Measurements from ENCODE around the gene WDR62. TPM values are rescaled to one million over a fixed set of nuclear protein-coding genes. Genes with fewer than 3 reads are reported as not detected.

Gene WDR62
- total RNA-seq, 2 experiments from 2014 or later, result 44.5 to 60.2 TPM

- no peaks in the 10 kb centered on the region for H3K4me1 ChIP-seq (ENCODE audit: insufficient read depth, low read length, poor library complexity, severe bottlenecking)
- H3K4me2 ChIP-seq (ENCODE audit: low read length), result no peak overlapping the region
- no peak overlapping the region for H3K27ac ChIP-seq (ENCODE audit: low read depth, low read length, poor library complexity, severe bottlenecking)
- no peak overlapping the region for H3K4me3 ChIP-seq (ENCODE audit: low read depth, low read length, poor library complexity, severe bottlenecking)
- intact Hi-C loops (cut with micrococcal nuclease; ENCODE audit: unreplicated experiment), result no loop called here
- no peak for DNase-seq (ENCODE audit: low spot score)
- CTCF ChIA-PET (ENCODE audit: unreplicated experiment), result no interaction called here
- no peaks in the 10 kb centered on the region for H4K20me1 ChIP-seq (ENCODE audit: insufficient read depth, low read length)
- no peaks in the 10 kb centered on the region for H3K79me2 ChIP-seq (ENCODE audit: insufficient read depth, low read depth, low read length)
- no peaks in the 10 kb centered on the region for H3K9me2 ChIP-seq (ENCODE audit: insufficient read depth, low read length)
- POLR2A ChIA-PET, result interaction anchor here (0.7 kb wide), 1 partner anchor 368 kb away, joined by 3 read pairs; no protein-coding TSS in a partner anchor
- H3K9me3 ChIP-seq (ENCODE audit: low read length), result no peaks in the 10 kb centered on the region
- no peak overlapping the region for H2AFZ ChIP-seq (ENCODE audit: low read length)
- TF ChIP-seq CTCF (conservative IDR thresholded peaks at IDR 0.05; ENCODE audit: low read length), result no peak
- TF ChIP-seq EZH2phosphoT487 (IDR thresholded peaks at IDR 0.05; ENCODE audit: borderline replicate concordance, low read depth, low read length), result no peak
- BruUV-seq (replicated peaks), result no TSS peak
- H3K36me3 ChIP-seq (ENCODE audit: insufficient read depth, low read length), result 0 out of 2 replicates have a peak, but pooled peaks cover 5% of the 10 kb centered on the region
These were observed 24.2 kb upstream of the WDR62 start for GRCh38 chr19:36030264-36031148.

- no TSS peak for BruUV-seq (replicated peaks)
- Histone ChIP-seq H3K4me3 (ENCODE audit: low read depth, low read length, poor library complexity, severe bottlenecking) (no peak overlapping the region), H3K4me2 (ENCODE audit: low read length) (no peak overlapping the region), H3K9me3 (ENCODE audit: low read length) (no peaks in the 10 kb centered on the region), H3K9me2 (ENCODE audit: insufficient read depth, low read length) (no peaks in the 10 kb centered on the region), H3K27ac (ENCODE audit: low read depth, low read length, poor library complexity, severe bottlenecking) (no peak overlapping the region), H3K79me2 (ENCODE audit: insufficient read depth, low read depth, low read length) (no peaks in the 10 kb centered on the region), H4K20me1 (ENCODE audit: insufficient read depth, low read length) (no peaks in the 10 kb centered on the region), H3K36me3 (ENCODE audit: insufficient read depth, low read length) (0 out of 2 replicates have a peak, but pooled peaks cover 5% of the 10 kb centered on the region), H2AFZ (ENCODE audit: low read length) (no peak overlapping the region), H3K4me1 (ENCODE audit: insufficient read depth, low read length, poor library complexity, severe bottlenecking) (no peaks in the 10 kb centered on the region)
- intact Hi-C loops (cut with micrococcal nuclease; ENCODE audit: unreplicated experiment), result no loop called here
- POLR2A ChIA-PET, result no interaction called here
- no peak for TF ChIP-seq EZH2phosphoT487 (IDR thresholded peaks at IDR 0.05; ENCODE audit: borderline replicate concordance, low read depth, low read length)
- TF ChIP-seq CTCF (conservative IDR thresholded peaks at IDR 0.05; ENCODE audit: low read length), result no peak
- DNase-seq (ENCODE audit: low spot score), result no peak
- CTCF ChIA-PET (ENCODE audit: unreplicated experiment), result no interaction called here
These were observed 23.4 kb upstream of the WDR62 start for GRCh38 chr19:36031308-36031707.

All from OCI-LY7 (cell line).